Measurements from ENCODE around the gene UPF1. TPM values are rescaled to one million over a fixed set of nuclear protein-coding genes. Genes with fewer than 3 reads are reported as not detected.

UPF1 gene
- total RNA-seq, 1 donor from 2014 or later, result 51.6 TPM

- DNase-seq (ENCODE audit: low read depth in 2 of 2), result no peak
These were observed 8.8 kb downstream of the UPF1 start for GRCh38 chr19:18840288-18841267.

- DNase-seq (ENCODE audit: low read depth in 2 of 2), result no peak
These were observed 9.6 kb downstream of the UPF1 start for GRCh38 chr19:18841400-18841799.

GRCh38 chr19:18842166-18842565, 10.4 kb downstream of the UPF1 start:
- DNase-seq (ENCODE audit: low read depth in 2 of 2), result no peak

- no peak for DNase-seq (ENCODE audit: low read depth in 2 of 2)
These were observed 12.2 kb downstream of the UPF1 start for GRCh38 chr19:18843960-18844359.

- no peak for DNase-seq (ENCODE audit: low read depth in 2 of 2)
These were observed 13.1 kb downstream of the UPF1 start for GRCh38 chr19:18844806-18845329.

- DNase-seq (ENCODE audit: low read depth in 2 of 2), result no peak
These were observed 14.2 kb downstream of the UPF1 start for GRCh38 chr19:18845961-18846360.

GRCh38 chr19:18846862-18847548, 15.2 kb downstream of the UPF1 start:
- DNase-seq (ENCODE audit: low read depth in 2 of 2), result peak; percentile 78 to 83

GRCh38 chr19:18847549-18848463, 16.0 kb downstream of the UPF1 start:
- DNase-seq (ENCODE audit: low read depth in 2 of 2), result peak in 1 of 2 donors; percentile 75

- peak in 1 of 2 donors; percentile 93 for DNase-seq (ENCODE audit: low read depth in 2 of 2)
These were observed 17.3 kb downstream of the UPF1 start for GRCh38 chr19:18848878-18849661.

GRCh38 chr19:18849838-18850400, 18.2 kb downstream of the UPF1 start:
- no peak for DNase-seq (ENCODE audit: low read depth in 2 of 2)

- peak in 1 of 2 donors; percentile 48 for DNase-seq (ENCODE audit: low read depth in 2 of 2)
These were observed 19.0 kb downstream of the UPF1 start for GRCh38 chr19:18850471-18851375.

- DNase-seq (ENCODE audit: low read depth in 2 of 2), result no peak
These were observed 20.0 kb downstream of the UPF1 start for GRCh38 chr19:18851673-18852325.

- DNase-seq (ENCODE audit: low read depth in 2 of 2), result no peak
These were observed 20.9 kb downstream of the UPF1 start for GRCh38 chr19:18852648-18853047.

GRCh38 chr19:18853755-18854427, 22.1 kb downstream of the UPF1 start:
- no peak for DNase-seq (ENCODE audit: low read depth in 2 of 2)

- no peak for DNase-seq (ENCODE audit: low read depth in 2 of 2)
These were observed 23.2 kb downstream of the UPF1 start for GRCh38 chr19:18854982-18855381.

GRCh38 chr19:18855647-18856384, 24.1 kb downstream of the UPF1 start:
- no peak for DNase-seq (ENCODE audit: low read depth in 2 of 2)
